K562 (cell line): ENCODE data around the gene LCLAT1.

ENCODE experiments used
- ARHGAP35 ChIP-seq: fragments of 450-650 bp; IDR thresholded peaks from 2 replicates; pipeline ENCODE4 v1.6.1; 2018; ENCODE audit not compliant: partially characterized antibody
- ESRRA ChIP-seq: fragments of 450-650 bp; IDR thresholded peaks from 2 replicates; pipeline ENCODE4 v1.6.1; 2014; ENCODE audit warnings: low read depth, mild to moderate bottlenecking, moderate library complexity, borderline replicate concordance
- HDGF ChIP-seq: fragments of 450-650 bp; IDR thresholded peaks from 2 replicates; pipeline ENCODE4 v1.6.1; 2016
- NR1H2 ChIP-seq: sonication (generic); formaldehyde crosslinking; IDR thresholded peaks from 2 replicates; pipeline ENCODE4 v1.4.0; 2020; ENCODE audit warnings: mild to moderate bottlenecking, missing genetic modification reagents
- POLR2AphosphoS5 ChIP-seq: IDR thresholded peaks from 2 replicates; pipeline ENCODE4 v1.6.1; 2011; ENCODE audit warnings: mild to moderate bottlenecking, low read depth, low read length, moderate library complexity; ENCODE audit not compliant: control insufficient read depth, insufficient read depth
- SIRT6 ChIP-seq: IDR thresholded peaks from one replicate; pipeline ENCODE4 v1.6.1; 2012; ENCODE audit warnings: low read depth, mild to moderate bottlenecking, control low read depth, inconsistent platforms, low read length, moderate library complexity
- ZFP91 ChIP-seq: sonication (generic); formaldehyde crosslinking; IDR thresholded peaks from 2 replicates; pipeline ENCODE4 v1.8.0; 2022; ENCODE audit warnings: mild to moderate bottlenecking, missing genetic modification reagents
- ZFPM2 ChIP-seq: fragments of 250-450 bp; sonication (Bioruptor Pico); IDR thresholded peaks from 2 replicates; pipeline ENCODE4 v1.5.1; 2022; ENCODE audit warnings: mild to moderate bottlenecking
- ZNF274 ChIP-seq: IDR thresholded peaks from 2 replicates; pipeline ENCODE4 v1.6.1; 2011; ENCODE audit warnings: low read depth, mild to moderate bottlenecking, low read length, moderate library complexity, borderline replicate concordance
- TF ChIP-seq, protein P1 (sequence below): fragments of 450-650 bp; formaldehyde crosslinking; IDR thresholded peaks from 2 replicates; pipeline ENCODE4 v1.4.0; 2022; ENCODE audit warnings: missing genetic modification characterization

GRCh38 chr2:30434708-30435107, 12.3 kb upstream of the LCLAT1 start:
- TF ChIP-seq NR1H2 (CRISPR knock-in tag), result no peak
- TF ChIP-seq, protein P1, sequence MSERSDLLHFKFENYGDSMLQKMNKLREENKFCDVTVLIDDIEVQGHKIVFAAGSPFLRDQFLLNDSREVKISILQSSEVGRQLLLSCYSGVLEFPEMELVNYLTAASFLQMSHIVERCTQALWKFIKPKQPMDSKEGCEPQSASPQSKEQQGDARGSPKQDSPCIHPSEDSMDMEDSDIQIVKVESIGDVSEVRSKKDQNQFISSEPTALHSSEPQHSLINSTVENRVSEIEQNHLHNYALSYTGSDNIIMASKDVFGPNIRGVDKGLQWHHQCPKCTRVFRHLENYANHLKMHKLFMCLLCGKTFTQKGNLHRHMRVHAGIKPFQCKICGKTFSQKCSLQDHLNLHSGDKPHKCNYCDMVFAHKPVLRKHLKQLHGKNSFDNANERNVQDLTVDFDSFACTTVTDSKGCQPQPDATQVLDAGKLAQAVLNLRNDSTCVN, result no peak
- no peak for TF ChIP-seq ARHGAP35
- TF ChIP-seq ZFP91 (CRISPR knock-in tag), result no peak
- no peak for TF ChIP-seq ZNF274
- no peak for TF ChIP-seq ZFPM2 (CRISPR knock-in tag)
- no peak for TF ChIP-seq SIRT6
- TF ChIP-seq HDGF, result no peak
- no peak for TF ChIP-seq POLR2AphosphoS5
- TF ChIP-seq ESRRA, result no peak
